HepG2 (cell line): Measurements from ENCODE around the gene CDSN. TPM values are rescaled to one million over a fixed set of nuclear protein-coding genes. Genes with fewer than 3 reads are reported as not detected.

Experiments
- ATAC-seq: fragments of 200-7000 bp; cut with Tn5 transposase; 3 replicates; pipeline ENCODE4 v1.9.1; 2020; ENCODE audit warnings: mild to moderate bottlenecking, moderate library complexity
- BruUV-seq: library from RNA; stranded (reverse); fragments of 400-500 nt; replicated peaks from 2 replicates; lab custom pipeline; 2021; lab: Mats Ljungman, UMichigan
- CTCF ChIA-PET: fragments of 300-600 bp; formaldehyde crosslinking; extraction: SDS; loops from one replicate; lab custom pipeline; 2021; ENCODE audit warnings: low total read pairs, inconsistent platforms, low intra/inter-chr PET ratio; lab: Yijun Ruan, JAX
- POLR2A ChIA-PET: fragments of 350-600 bp; sonication (Branson Sonifier 250); formaldehyde crosslinking; loops from one replicate; lab custom pipeline; 2020; ENCODE audit warnings: antibody characterized with exemption, inconsistent platforms; lab: Yijun Ruan, JAX
- DNase-seq: peaks from one replicate; pipeline ENCODE4 v3.0.0-alpha.2; 2015; ENCODE audit warnings: low spot score
- FAIRE-seq: peaks from 3 replicates; lab custom pipeline; 2011; peaks lifted over from hg19 to GRCh38; lab: Jason Lieb, UNC
- H2AFZ ChIP-seq: one replicate; pipeline ENCODE4 v1.6.1; 2011; ENCODE audit warnings: low read length, inconsistent platforms
- H3K27ac ChIP-seq: fragments of 300-600 bp; 3 replicates; pipeline ENCODE4 v1.8.0; 2011; ENCODE audit warnings: mixed run types, mild to moderate bottlenecking, mixed read lengths, low read length, inconsistent platforms; ENCODE audit not compliant: insufficient read depth; ENCODE audit errors: extremely low read length
- H3K27me3 ChIP-seq, 2 experiments: fragments of 200-600 bp in 1 of 2; 2 replicates in 1 of 2; 3 replicates in 1 of 2; pipeline versions ENCODE4 v1.6.0 to v1.8.0; 2011; ENCODE audit warnings: low read length in 2 of 2, mild to moderate bottlenecking in 2 of 2, moderate library complexity in 2 of 2, inconsistent platforms in 1 of 2; ENCODE audit not compliant: insufficient read depth in 2 of 2, control insufficient read depth in 1 of 2
- H3K36me3 ChIP-seq, 2 experiments: fragments of 200-600 bp in 1 of 2; replicated peaks in 1 of 2; 2 replicates in 1 of 2; 3 replicates in 1 of 2; pipeline versions ENCODE4 v1.5.1 to v1.8.0; 2011; ENCODE audit warnings: low read length in 2 of 2, inconsistent platforms in 1 of 2; ENCODE audit not compliant: insufficient read depth in 2 of 2, control insufficient read depth in 1 of 2
- H3K4me1 ChIP-seq: 2 replicates; pipeline ENCODE4 v1.5.1; 2012; ENCODE audit warnings: low read length, inconsistent platforms; ENCODE audit not compliant: insufficient read depth
- H3K4me2 ChIP-seq: 2 replicates; pipeline ENCODE4 v1.6.0; 2011; ENCODE audit warnings: low read depth, low read length, inconsistent platforms
- H3K4me3 ChIP-seq, 3 experiments: fragments of 200-600 bp in 1 of 3; sonication (generic), shearing (Covaris generic) in 1 of 3; replicated peaks in 1 of 3; 2 replicates each; pipeline ENCODE4 v1.5.1; 2011 to 2016; ENCODE audit warnings: low read length in 3 of 3, inconsistent platforms in 2 of 3, low read depth in 2 of 3, mild to moderate bottlenecking in 2 of 3, control low read depth in 1 of 3, mixed read lengths in 1 of 3; ENCODE audit not compliant: insufficient read depth in 1 of 3
- H3K79me2 ChIP-seq: one replicate; pipeline ENCODE4 v1.6.1; 2011; ENCODE audit warnings: low read length, inconsistent platforms; ENCODE audit not compliant: insufficient read depth
- H3K9ac ChIP-seq: 2 replicates; pipeline ENCODE4 v1.6.0; 2011; ENCODE audit warnings: mild to moderate bottlenecking, low read depth, low read length, inconsistent platforms; ENCODE audit not compliant: insufficient read depth
- H3K9me3 ChIP-seq: 2 replicates; pipeline ENCODE4 v1.5.1; 2012; ENCODE audit warnings: mild to moderate bottlenecking, low read length
- H4K20me1 ChIP-seq: 2 replicates; pipeline ENCODE4 v1.6.0; 2011; ENCODE audit warnings: inconsistent platforms, mild to moderate bottlenecking, low read length, moderate library complexity; ENCODE audit not compliant: insufficient read depth
- ASH2L ChIP-seq: fragments of 300-600, 200-600 bp; sonication (generic); IDR thresholded peaks from 2 replicates; pipeline ENCODE4 v1.7.0; 2017; ENCODE audit warnings: low read depth, mild to moderate bottlenecking, moderate library complexity, mixed read lengths, low read length; ENCODE audit not compliant: insufficient read length
- RBAK ChIP-seq: sonication (generic); formaldehyde crosslinking; IDR thresholded peaks from 2 replicates; pipeline ENCODE4 v1.5.1; 2020; ENCODE audit warnings: mild to moderate bottlenecking, missing genetic modification reagents
- RELA ChIP-seq: sonication (generic); formaldehyde crosslinking; IDR thresholded peaks from 2 replicates; pipeline ENCODE4 v1.4.0; 2020; ENCODE audit warnings: missing genetic modification reagents
- SALL1 ChIP-seq: sonication (generic); formaldehyde crosslinking; IDR thresholded peaks from 2 replicates; pipeline ENCODE4 v1.8.0; 2022; ENCODE audit warnings: mild to moderate bottlenecking, missing genetic modification reagents
- ZNF10 ChIP-seq: sonication (generic); formaldehyde crosslinking; IDR thresholded peaks from 2 replicates; pipeline ENCODE4 v1.4.0; 2020; ENCODE audit warnings: mild to moderate bottlenecking, low read depth, missing genetic modification reagents, borderline replicate concordance
- ZNF17 ChIP-seq: sonication (generic); formaldehyde crosslinking; IDR thresholded peaks from 2 replicates; pipeline ENCODE4 v1.5.0; 2020; ENCODE audit warnings: mild to moderate bottlenecking, missing genetic modification reagents
- ZNF687 ChIP-seq: sonication (generic); formaldehyde crosslinking; IDR thresholded peaks from 2 replicates; pipeline ENCODE4 v1.5.1; 2020; ENCODE audit warnings: mild to moderate bottlenecking, missing genetic modification reagents, moderate library complexity
- ZNF768 ChIP-seq: sonication (generic); formaldehyde crosslinking; IDR thresholded peaks from 2 replicates; pipeline ENCODE4 v1.4.0; 2020; ENCODE audit warnings: missing genetic modification reagents
- ZSCAN9 ChIP-seq: IDR thresholded peaks from 2 replicates; pipeline ENCODE4 v1.6.1; 2016; ENCODE audit warnings: borderline replicate concordance
- WGBS: methylation state at CpG from one replicate; pipeline ENCODE4 v1.1.6; 2017; ENCODE audit warnings: low lambda C conversion rate; 5-methylcytosine and 5-hydroxymethylcytosine counted together
- in situ Hi-C: cut with HindIII; loops from 2 replicates; pipeline ENCODE4 v1.10.0; 2017; ENCODE audit warnings: low pct_unique_long_range_greater_than_20kb; ENCODE audit not compliant: extremely low pct_ligation_motif_present
- intact Hi-C: fragments of 100-400 bp; cut with micrococcal nuclease; formaldehyde crosslinking; loops from one replicate; pipeline ENCODE4 v1.10.0; 2022; ENCODE audit not compliant: unreplicated experiment
- polyA plus RNA-seq, 8 experiments: library from polyadenylated mRNA; depleted of rRNA in 3 of 8; stranded (reverse) in 7 of 8; unstranded in 1 of 8; fragments of >200 nt; fragmentation: Illumina TruSeq in 4 of 8; extraction: Trizol in 4 of 8; gene quantifications; 2 replicates each; pipeline versions ENCODE4 v1.2.1 to v1.2.3, GENCODE V29; 2011 to 2016; ENCODE audit warnings: low read depth in 4 of 8, missing spikeins in 1 of 8, mixed read lengths in 1 of 8; ENCODE audit not compliant: insufficient read depth in 1 of 8
- total RNA-seq, 5 experiments: library from RNA; depleted of rRNA; stranded (reverse); fragments of >200 nt; fragmentation: Illumina TruSeq; extraction: Trizol; gene quantifications; 2 replicates each; pipeline ENCODE4 v1.2.3, GENCODE V29; 2016; ENCODE audit warnings: low read depth in 1 of 5
- TF ChIP-seq, protein P1 (sequence below): sonication (generic); formaldehyde crosslinking; IDR thresholded peaks from 2 replicates; pipeline ENCODE4 v1.4.0; 2020; ENCODE audit warnings: mild to moderate bottlenecking, missing genetic modification reagents

The CDSN gene
- total and polyA plus RNA-seq, 2 of the 13 experiments (the other 11 are each of a cell fraction or from before 2014, with no cell fraction given) = not detected

GRCh38 chr6:31094389-31094881, 25.8 kb downstream of the CDSN start:
- Histone ChIP-seq H3K9me3 (no peaks in the 10 kb centered on the region), H3K79me2 (no peaks in the 10 kb centered on the region), H3K9ac (no peak overlapping the region), H2AFZ (no peak overlapping the region), H4K20me1 (no peaks in the 10 kb centered on the region), H3K4me1 (peaks cover 56% of the 10 kb centered on the region), H3K36me3 (no peaks in the 10 kb centered on the region), H3K27me3 (no peaks in the 10 kb centered on the region), H3K4me2 (no peak overlapping the region; the same call in 1 of the 2 replicates), H3K4me3 (no peak overlapping the region), H3K27ac (no peak overlapping the region)
- in situ Hi-C loops = loop anchor here (25.0 kb wide), 2 partner anchors 407 to 632 kb away; partner anchors contain the start of genes NRM and PPP1R18
- POLR2A ChIA-PET = no interaction called here
- TF ChIP-seq ZNF10 (CRISPR knock-in tag) (no peak), RBAK (CRISPR knock-in tag) (no peak), ZNF687 (CRISPR knock-in tag) (no peak), ZNF768 (CRISPR knock-in tag) (0 out of 2 replicates have a peak, but pooled peaks have one; percentile 24), ZNF17 (no peak), ASH2L (no peak), SALL1 (CRISPR knock-in tag) (peak; percentile 14; the same call in 1 of the 2 replicates), RELA (CRISPR knock-in tag) (no peak), ZSCAN9 (no peak)
- TF ChIP-seq, protein P1, sequence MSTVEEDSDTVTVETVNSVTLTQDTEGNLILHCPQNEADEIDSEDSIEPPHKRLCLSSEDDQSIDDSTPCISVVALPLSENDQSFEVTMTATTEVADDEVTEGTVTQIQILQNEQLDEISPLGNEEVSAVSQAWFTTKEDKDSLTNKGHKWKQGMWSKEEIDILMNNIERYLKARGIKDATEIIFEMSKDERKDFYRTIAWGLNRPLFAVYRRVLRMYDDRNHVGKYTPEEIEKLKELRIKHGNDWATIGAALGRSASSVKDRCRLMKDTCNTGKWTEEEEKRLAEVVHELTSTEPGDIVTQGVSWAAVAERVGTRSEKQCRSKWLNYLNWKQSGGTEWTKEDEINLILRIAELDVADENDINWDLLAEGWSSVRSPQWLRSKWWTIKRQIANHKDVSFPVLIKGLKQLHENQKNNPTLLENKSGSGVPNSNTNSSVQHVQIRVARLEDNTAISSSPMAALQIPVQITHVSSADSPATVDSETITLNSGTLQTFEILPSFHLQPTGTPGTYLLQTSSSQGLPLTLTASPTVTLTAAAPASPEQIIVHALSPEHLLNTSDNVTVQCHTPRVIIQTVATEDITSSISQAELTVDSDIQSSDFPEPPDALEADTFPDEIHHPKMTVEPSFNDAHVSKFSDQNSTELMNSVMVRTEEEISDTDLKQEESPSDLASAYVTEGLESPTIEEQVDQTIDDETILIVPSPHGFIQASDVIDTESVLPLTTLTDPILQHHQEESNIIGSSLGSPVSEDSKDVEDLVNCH (CRISPR knock-in tag) = no peak
- peak; percentile 70 for ATAC-seq
- BruUV-seq = no TSS peak
- CTCF ChIA-PET = no interaction called here
- DNase-seq = no peak
- FAIRE-seq = no peak
- intact Hi-C loops = no loop called here
- WGBS = 33% methylated on average over 3 of the region's 3 CpGs
